Mesothelial cell of epicardium (in vitro differentiated cells): ENCODE data around the gene MYOZ3. TPM values are rescaled to one million over a fixed set of nuclear protein-coding genes. Genes with fewer than 3 reads are reported as not detected.
A peak's percentile ranks its signal among the peaks of the same experiment; 100 is the strongest.

Source experiments
- DNase-seq, 2 experiments: peaks; one replicate each; pipeline ENCODE4 v3.0.0; 2021; ENCODE audit warnings: low spot score in 2 of 2; ENCODE audit not compliant: unreplicated experiment in 2 of 2
- H3K27ac Mint-ChIP-seq: 2 replicates; pipeline ENCODE4 v1.8.0; 2021; ENCODE audit warnings: mixed read lengths
- H3K27me3 Mint-ChIP-seq: 2 replicates; pipeline ENCODE4 v1.8.0; 2021; ENCODE audit warnings: low read depth, mixed read lengths
- H3K36me3 Mint-ChIP-seq: 2 replicates; pipeline ENCODE4 v1.8.0; 2021; ENCODE audit warnings: mixed read lengths
- H3K4me1 Mint-ChIP-seq: 2 replicates; pipeline ENCODE4 v1.8.0; 2021; ENCODE audit warnings: mixed read lengths
- H3K4me3 Mint-ChIP-seq: 2 replicates; pipeline ENCODE4 v1.8.0; 2021; ENCODE audit warnings: mild to moderate bottlenecking, moderate library complexity, mixed read lengths
- H3K9me3 Mint-ChIP-seq: 2 replicates; pipeline ENCODE4 v1.8.0; 2021; ENCODE audit warnings: mixed read lengths
- CTCF ChIP-seq: fragments of 200-600 bp; sonication (generic); IDR thresholded peaks from one replicate; pipeline ENCODE4 v1.5.0; 2021; ENCODE audit warnings: antibody characterized with exemption; ENCODE audit not compliant: unreplicated experiment
- total RNA-seq: library from RNA; stranded (reverse); gene quantifications from 3 replicates; pipeline ENCODE4 v1.2.1, GENCODE V29; 2021

MYOZ3 gene
- total RNA-seq, 1 donor from 2014 or later, result 8.5 TPM

DNA sequence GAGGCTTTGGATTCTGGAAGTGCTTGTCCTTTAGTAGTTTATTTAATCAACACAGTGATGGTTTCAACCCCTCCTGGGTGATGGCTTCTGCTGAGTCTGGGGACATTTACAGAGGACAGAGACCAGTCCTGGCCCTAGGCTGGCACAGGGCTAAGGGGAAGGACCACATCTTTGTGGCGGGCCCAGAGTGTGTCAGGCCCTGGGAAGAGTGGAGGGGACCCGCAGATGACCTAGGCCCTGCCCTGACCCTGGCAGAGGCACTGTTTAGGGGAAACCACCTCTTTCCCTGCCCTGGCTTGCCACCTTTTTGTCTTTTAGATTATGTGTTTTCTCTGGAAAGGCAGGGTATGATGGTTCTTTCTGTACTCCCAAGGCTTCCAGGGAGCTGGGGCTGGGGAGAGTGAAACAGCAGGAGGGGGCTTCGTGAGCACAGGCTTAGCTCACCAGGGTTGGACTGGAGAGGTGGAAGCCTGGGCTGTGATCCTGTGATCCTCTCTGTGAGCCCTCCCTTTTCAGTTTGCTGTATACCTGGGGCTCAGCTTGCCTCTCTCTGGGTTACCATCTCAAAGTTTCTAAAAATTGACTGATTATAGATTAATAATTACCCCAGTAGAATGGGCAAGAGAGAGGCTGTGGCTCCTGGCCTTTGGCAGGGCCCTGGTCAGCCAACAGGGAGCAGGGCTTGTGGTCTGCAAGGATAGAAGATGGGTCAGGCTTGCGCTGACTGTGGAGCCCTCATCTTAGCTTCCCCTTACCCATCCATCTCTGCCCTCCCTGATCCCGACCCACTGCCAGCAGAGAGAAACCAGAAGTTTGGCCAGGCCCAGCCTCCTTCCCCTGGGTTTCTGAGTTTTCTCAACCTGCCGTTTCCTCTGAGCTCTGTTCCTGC, 22.3 kb upstream of the MYOZ3 start:
- H3K36me3 Mint-ChIP-seq, result no peaks in the 10 kb centered on the region
- H3K9me3 Mint-ChIP-seq, result no peaks in the 10 kb centered on the region
- no peak overlapping the region for H3K4me3 Mint-ChIP-seq
- TF ChIP-seq CTCF, result no peak
- no peak for DNase-seq
- no peaks in the 10 kb centered on the region for H3K27me3 Mint-ChIP-seq
- peak overlapping the region; percentile 95 for H3K27ac Mint-ChIP-seq
- peaks cover 83% of the 10 kb centered on the region for H3K4me1 Mint-ChIP-seq

GRCh38 chr5:150639377-150639692, 21.7 kb upstream of the MYOZ3 start:
- H3K9me3 Mint-ChIP-seq, result no peaks in the 10 kb centered on the region
- no peaks in the 10 kb centered on the region for H3K27me3 Mint-ChIP-seq
- H3K27ac Mint-ChIP-seq, result peak overlapping the region; percentile 95
- no peaks in the 10 kb centered on the region for H3K36me3 Mint-ChIP-seq
- DNase-seq, result no peak
- peaks cover 87% of the 10 kb centered on the region for H3K4me1 Mint-ChIP-seq
- H3K4me3 Mint-ChIP-seq, result no peak overlapping the region
- TF ChIP-seq CTCF, result no peak

DNA sequence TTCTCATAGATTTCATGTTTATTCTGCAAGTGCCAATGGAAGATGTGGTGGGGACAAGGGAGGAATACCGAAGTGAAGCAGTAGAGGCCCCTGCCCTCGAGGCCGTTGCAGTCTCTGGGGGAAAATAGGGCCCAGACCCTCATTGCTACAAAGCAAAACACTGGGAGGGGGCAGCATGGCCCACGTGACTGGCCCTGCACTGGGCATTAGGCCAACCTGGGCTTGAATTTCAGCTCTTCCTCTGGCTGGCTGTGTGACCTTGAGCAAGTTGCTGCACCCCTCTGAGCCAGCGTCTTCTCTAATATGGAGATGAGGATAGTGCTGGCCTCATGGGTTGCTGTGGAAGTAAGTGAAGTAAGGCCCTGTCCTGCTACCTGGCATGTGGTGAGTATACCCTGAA, 21.3 kb upstream of the MYOZ3 start:
- no peaks in the 10 kb centered on the region for H3K9me3 Mint-ChIP-seq
- H3K36me3 Mint-ChIP-seq, result no peaks in the 10 kb centered on the region
- peak overlapping the region; percentile 95 for H3K27ac Mint-ChIP-seq
- peaks cover 90% of the 10 kb centered on the region for H3K4me1 Mint-ChIP-seq
- H3K27me3 Mint-ChIP-seq, result no peaks in the 10 kb centered on the region
- TF ChIP-seq CTCF, result no peak
- no peak for DNase-seq
- H3K4me3 Mint-ChIP-seq, result peak overlapping the region; percentile 71

GRCh38 chr5:150640311-150641005, 20.6 kb upstream of the MYOZ3 start, which contains the start of gene SYNPO:
Gene SYNPO, plus strand, starts transcription at chr5:150640660. Its CDS starts 7,616 bp downstream, at chr5:150648276.
- Mint-ChIP-seq H3K27me3 (no peaks in the 10 kb centered on the region), H3K27ac (peak within 1 kb of the TSS; percentile 95), H3K4me3 (peak within 1 kb of the TSS; percentile 71), H3K36me3 (no peaks in the 10 kb centered on the region), H3K9me3 (no peaks in the 10 kb centered on the region), H3K4me1 (peaks cover 92% of the 10 kb centered on the region)
- DNase-seq, result no peak
- no peak for TF ChIP-seq CTCF

DNA sequence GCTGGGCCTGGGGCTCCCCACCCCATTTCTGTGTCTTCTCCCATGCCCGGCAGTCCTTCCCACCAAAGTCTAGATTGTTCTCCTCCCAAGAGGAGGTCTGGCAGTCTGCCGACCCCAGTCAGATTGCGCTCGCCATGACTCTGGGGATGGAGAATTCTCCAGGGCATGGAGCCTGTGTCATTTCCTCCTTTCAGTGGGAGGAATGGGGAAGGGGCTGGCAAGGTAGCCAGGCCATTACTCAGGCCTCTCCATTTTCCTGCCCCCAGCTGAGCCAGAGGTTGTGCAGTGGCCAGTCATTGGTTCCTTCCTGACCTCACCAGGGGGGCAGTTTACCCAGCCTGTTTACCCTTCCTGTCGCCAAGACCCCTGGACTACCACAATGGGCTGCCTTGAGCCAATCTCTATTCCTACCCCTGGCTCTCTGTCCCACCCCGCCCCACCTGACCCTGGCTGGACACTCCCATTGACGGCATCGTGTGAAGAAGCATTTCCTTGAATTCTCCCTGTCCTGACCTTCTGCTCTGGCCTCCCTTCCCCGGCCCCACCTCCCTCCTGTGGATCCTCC, 20.0 kb upstream of the MYOZ3 start:
- Mint-ChIP-seq H3K27ac (peak overlapping the region; percentile 92), H3K4me3 (peak overlapping the region; percentile 71), H3K27me3 (no peaks in the 10 kb centered on the region), H3K4me1 (peaks cover 91% of the 10 kb centered on the region), H3K36me3 (no peaks in the 10 kb centered on the region), H3K9me3 (no peaks in the 10 kb centered on the region)
- DNase-seq, result no peak
- no peak for TF ChIP-seq CTCF
